ENCODE measurements around the gene AFF3. TPM values are rescaled to one million over a fixed set of nuclear protein-coding genes. Genes with fewer than 3 reads are reported as not detected.

The AFF3 gene
- total RNA-seq, 2 donors from 2014 or later, result 10.8 to 16.2 TPM

- no peak for DNase-seq (ENCODE audit: low spot score)
- TF ChIP-seq, protein P1, sequence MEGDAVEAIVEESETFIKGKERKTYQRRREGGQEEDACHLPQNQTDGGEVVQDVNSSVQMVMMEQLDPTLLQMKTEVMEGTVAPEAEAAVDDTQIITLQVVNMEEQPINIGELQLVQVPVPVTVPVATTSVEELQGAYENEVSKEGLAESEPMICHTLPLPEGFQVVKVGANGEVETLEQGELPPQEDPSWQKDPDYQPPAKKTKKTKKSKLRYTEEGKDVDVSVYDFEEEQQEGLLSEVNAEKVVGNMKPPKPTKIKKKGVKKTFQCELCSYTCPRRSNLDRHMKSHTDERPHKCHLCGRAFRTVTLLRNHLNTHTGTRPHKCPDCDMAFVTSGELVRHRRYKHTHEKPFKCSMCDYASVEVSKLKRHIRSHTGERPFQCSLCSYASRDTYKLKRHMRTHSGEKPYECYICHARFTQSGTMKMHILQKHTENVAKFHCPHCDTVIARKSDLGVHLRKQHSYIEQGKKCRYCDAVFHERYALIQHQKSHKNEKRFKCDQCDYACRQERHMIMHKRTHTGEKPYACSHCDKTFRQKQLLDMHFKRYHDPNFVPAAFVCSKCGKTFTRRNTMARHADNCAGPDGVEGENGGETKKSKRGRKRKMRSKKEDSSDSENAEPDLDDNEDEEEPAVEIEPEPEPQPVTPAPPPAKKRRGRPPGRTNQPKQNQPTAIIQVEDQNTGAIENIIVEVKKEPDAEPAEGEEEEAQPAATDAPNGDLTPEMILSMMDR (IDR thresholded peaks at IDR 0.05), result no peak
- no peaks in the 10 kb centered on the region for H3K9me3 ChIP-seq
- no peak overlapping the region for H3K27ac ChIP-seq
- no peaks in the 10 kb centered on the region for H3K27me3 ChIP-seq
- H3K4me1 ChIP-seq, result peaks cover 0 to 18% of the 10 kb centered on the region in 2 donors
- no peaks in the 10 kb centered on the region for H3K36me3 ChIP-seq
- H3K4me3 ChIP-seq, result no peak overlapping the region
Measured at GRCh38 chr2:99629320-99629719, 513.1 kb downstream of the AFF3 start.

DNA sequence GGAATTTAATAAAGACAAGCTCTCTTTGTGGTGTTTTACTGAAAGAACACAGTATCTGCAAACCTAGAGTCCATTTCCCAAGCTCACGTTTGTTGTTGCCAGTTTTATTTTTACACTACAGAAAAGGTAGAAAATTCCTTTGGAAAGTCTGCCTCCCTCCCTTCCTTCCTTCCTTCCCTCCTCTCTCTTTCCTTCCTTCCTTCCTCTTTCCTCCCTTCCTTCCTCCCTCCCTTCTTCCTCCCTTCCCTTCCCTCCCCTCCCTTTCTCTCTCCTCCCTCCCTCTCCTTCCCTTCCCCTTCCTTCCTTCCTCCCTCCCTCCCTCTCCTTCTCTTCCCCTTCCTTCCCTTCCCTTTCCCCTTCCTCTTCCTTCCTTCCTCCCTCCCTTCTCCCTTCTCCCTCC is 516.2 kb downstream of the AFF3 start:
- no peak for DNase-seq (ENCODE audit: low spot score)
- Histone ChIP-seq H3K27me3 (no peaks in the 10 kb centered on the region), H3K4me1 (peaks cover 0 to 43% of the 10 kb centered on the region in 2 donors), H3K4me3 (no peak overlapping the region), H3K9me3 (no peaks in the 10 kb centered on the region), H3K27ac (peak overlapping the region in 1 of 2 donors; percentile 53), H3K36me3 (no peaks in the 10 kb centered on the region)
- TF ChIP-seq, protein P1 (IDR thresholded peaks at IDR 0.05), result no peak

DNA sequence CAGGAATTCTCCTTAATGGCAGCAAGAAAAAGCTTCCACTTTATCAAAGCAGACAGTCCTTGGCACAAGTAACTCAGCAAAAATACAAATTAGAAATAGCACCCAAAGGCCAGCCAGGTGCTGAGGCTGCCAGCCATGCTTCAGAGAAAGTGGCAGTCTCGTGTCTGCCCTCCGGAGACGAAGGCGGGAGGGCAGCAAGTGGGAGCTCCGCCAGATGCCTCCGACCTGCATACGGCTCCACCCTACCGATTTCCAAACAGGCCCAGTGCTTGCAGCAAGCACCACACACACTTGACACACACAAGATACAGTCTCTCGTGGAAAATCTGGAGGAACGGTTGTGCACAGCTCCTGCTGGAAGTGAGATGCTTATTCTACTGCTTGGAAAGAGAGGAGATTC is 517.7 kb downstream of the AFF3 start:
- DNase-seq (ENCODE audit: low spot score), result no peak
- Histone ChIP-seq H3K27me3 (no peaks in the 10 kb centered on the region), H3K27ac (peak overlapping the region; percentile 6 to 53), H3K4me3 (no peak overlapping the region), H3K9me3 (no peaks in the 10 kb centered on the region), H3K36me3 (no peaks in the 10 kb centered on the region), H3K4me1 (peaks cover 0 to 57% of the 10 kb centered on the region in 2 donors)
- TF ChIP-seq, protein P1 (IDR thresholded peaks at IDR 0.05), result no peak

DNA sequence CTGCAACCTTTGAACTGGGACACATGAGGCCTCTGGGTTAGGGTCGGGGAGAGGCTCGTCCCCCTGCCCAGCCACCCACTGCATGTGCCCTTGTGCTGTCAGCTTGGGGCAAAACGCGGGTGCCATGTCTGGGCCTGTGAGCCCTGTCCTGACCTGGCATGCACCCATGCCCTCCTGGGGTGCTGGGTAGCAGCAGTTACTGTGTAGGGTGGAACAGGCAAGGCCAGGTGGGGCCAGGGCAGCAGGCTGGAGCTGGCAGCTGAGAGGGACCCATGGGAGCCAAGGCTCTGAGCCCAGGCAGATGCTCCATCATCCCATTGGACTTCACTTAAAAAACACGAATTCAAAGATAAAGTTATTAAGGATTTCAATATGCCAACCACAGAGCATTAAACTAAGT is 518.8 kb downstream of the AFF3 start:
- Histone ChIP-seq H3K27ac (peak overlapping the region in 1 of 2 donors; percentile 53), H3K4me1 (peaks cover 0 to 68% of the 10 kb centered on the region in 2 donors), H3K9me3 (no peaks in the 10 kb centered on the region), H3K36me3 (no peaks in the 10 kb centered on the region), H3K4me3 (no peak overlapping the region), H3K27me3 (no peaks in the 10 kb centered on the region)
- DNase-seq (ENCODE audit: low spot score), result no peak
- TF ChIP-seq, protein P1 (IDR thresholded peaks at IDR 0.05), result no peak

- H3K27ac ChIP-seq, result no peak overlapping the region
- no peaks in the 10 kb centered on the region for H3K36me3 ChIP-seq
- no peaks in the 10 kb centered on the region for H3K9me3 ChIP-seq
- H3K4me1 ChIP-seq, result peaks cover 0 to 69% of the 10 kb centered on the region in 2 donors
- H3K4me3 ChIP-seq, result no peak overlapping the region
- TF ChIP-seq, protein P1 (IDR thresholded peaks at IDR 0.05), result no peak
- H3K27me3 ChIP-seq, result no peaks in the 10 kb centered on the region
- no peak for DNase-seq (ENCODE audit: low spot score)
Measured at GRCh38 chr2:99623035-99623434, 519.4 kb downstream of the AFF3 start.

- H3K27ac ChIP-seq, result no peak overlapping the region
- TF ChIP-seq, protein P1 (IDR thresholded peaks at IDR 0.05), result no peak
- DNase-seq (ENCODE audit: low spot score), result no peak
- peaks cover 0 to 69% of the 10 kb centered on the region in 2 donors for H3K4me1 ChIP-seq
- no peaks in the 10 kb centered on the region for H3K36me3 ChIP-seq
- H3K4me3 ChIP-seq, result no peak overlapping the region
- no peaks in the 10 kb centered on the region for H3K27me3 ChIP-seq
- no peaks in the 10 kb centered on the region for H3K9me3 ChIP-seq
Measured at GRCh38 chr2:99622534-99622933, 519.9 kb downstream of the AFF3 start.
